ENCODE data around the gene SREBF1.

Gene SREBF1

DNA sequence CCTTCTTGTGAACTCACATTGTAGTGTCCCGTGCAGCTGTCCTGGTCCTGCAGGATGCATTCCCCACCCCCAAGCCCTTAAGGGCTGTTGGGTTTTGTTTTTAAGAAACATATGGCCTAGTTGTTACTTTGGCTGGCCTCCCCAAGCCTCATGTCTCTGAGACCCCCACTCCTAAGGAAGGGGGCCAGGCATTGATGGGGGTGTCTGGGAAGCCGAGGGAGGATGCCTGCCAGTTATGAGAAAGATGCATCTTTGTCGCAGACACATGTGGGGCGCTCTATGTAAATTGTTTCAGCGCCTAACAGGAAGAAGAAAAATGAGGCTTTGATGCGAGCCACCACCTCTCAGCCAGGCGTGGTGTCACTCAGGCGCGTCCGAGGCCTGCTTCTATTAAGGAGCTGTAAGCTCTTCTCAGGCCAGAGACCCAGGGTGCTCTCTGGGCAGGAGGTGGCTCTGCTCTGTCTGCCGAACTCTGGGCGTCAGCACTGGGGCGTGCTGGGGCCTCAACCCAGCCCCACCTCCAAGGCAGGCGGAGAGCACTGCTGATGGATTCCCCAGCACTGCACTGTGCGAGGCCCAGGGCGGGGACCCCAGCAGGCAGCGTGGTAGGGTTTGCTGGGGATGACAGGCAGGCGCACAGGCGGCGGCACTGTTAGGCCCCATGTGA is 70.6 kb downstream of the SREBF1 start:
- Mint-ChIP-seq H3K4me1 (peaks cover 45% of the 10 kb centered on the region), H3K36me3 (no peaks in the 10 kb centered on the region), H3K27me3 (no peaks in the 10 kb centered on the region), H3K27ac (no peak overlapping the region), H3K9me3 (no peaks in the 10 kb centered on the region), H3K4me3 (no peak overlapping the region)

DNA sequence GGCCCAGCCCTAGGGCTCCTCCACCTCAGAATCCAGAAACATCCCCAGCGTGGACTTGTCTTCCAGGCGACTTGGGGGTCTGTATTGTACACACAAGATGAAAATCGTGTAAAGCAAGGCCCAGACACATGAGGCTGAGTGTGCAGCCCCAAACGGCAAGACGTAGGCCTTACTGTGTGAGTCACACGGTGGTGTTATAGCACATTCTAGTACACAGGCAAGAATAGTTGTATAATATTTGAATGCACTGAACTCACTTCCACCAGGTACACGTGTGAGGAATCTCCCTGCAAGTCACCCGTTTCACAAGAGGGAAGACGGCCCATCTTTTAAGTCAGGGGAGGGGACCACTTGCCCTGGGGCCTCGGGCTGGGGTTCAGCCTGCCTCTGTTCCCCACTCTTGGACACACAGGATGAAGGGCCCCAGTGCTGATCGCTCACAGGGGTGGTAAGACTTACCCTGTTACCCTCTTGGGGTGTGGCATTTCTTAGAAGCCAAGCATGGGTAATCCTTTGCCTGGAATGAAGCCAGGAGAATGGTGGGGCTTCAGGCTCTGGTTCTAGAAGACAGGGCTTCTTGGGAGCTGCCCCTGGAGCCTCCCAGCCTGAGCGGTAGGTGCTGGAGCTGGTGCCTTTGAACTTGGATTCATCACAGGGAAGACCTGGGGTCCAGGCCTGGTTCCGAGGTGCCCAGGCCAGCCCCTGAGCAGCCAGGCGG is 71.3 kb downstream of the SREBF1 start:
- Mint-ChIP-seq H3K27me3 (no peaks in the 10 kb centered on the region), H3K36me3 (no peaks in the 10 kb centered on the region), H3K27ac (no peak overlapping the region), H3K4me1 (peaks cover 45% of the 10 kb centered on the region), H3K4me3 (no peak overlapping the region), H3K9me3 (no peaks in the 10 kb centered on the region)

DNA sequence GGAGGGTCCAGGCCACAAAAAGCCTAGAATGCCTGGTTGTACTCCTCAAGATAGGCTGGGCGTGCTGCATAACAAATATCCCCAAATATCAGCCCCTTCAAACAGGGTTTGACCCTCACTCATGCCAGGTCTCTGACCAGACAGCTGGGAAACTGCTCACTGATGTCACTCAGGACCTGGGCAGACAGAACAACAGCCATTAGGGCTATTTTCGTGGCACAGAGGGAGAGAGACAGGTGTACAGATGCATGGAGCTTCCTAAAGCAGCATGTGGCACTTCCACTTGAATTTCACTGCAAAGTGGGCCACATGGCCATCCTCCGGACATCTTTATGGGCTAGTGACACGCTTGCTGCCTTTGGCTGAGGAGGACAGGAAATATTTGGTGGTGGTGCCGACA is 73.1 kb downstream of the SREBF1 start:
- no peaks in the 10 kb centered on the region for H3K36me3 Mint-ChIP-seq
- H3K4me3 Mint-ChIP-seq = no peak overlapping the region
- peaks cover 42% of the 10 kb centered on the region for H3K4me1 Mint-ChIP-seq
- H3K27ac Mint-ChIP-seq = peak overlapping the region; percentile 59
- no peaks in the 10 kb centered on the region for H3K27me3 Mint-ChIP-seq
- H3K9me3 Mint-ChIP-seq = no peaks in the 10 kb centered on the region

DNA sequence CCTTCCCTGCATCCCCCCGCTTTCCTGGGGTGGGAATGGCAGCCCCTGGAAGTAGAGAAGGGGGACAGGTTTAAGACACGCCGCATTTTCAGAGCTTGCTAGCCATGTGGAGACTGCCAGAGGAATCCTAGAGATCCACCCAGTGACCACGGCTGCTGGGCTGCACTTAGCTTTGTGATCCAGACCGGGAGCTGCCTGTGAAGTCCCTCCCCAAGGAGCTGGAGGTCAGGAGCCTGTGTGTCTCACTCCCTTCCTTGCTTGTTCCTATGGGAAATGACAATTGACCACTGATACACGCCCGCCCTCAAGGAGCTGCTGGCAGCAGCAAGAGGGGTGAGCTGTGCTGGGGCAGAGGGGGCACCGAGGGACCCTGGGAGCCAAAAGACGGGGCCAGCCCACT is 73.7 kb downstream of the SREBF1 start:
- Mint-ChIP-seq H3K27ac (no peak overlapping the region), H3K4me3 (no peak overlapping the region), H3K9me3 (no peaks in the 10 kb centered on the region), H3K4me1 (peaks cover 42% of the 10 kb centered on the region), H3K27me3 (no peaks in the 10 kb centered on the region), H3K36me3 (no peaks in the 10 kb centered on the region)

DNA sequence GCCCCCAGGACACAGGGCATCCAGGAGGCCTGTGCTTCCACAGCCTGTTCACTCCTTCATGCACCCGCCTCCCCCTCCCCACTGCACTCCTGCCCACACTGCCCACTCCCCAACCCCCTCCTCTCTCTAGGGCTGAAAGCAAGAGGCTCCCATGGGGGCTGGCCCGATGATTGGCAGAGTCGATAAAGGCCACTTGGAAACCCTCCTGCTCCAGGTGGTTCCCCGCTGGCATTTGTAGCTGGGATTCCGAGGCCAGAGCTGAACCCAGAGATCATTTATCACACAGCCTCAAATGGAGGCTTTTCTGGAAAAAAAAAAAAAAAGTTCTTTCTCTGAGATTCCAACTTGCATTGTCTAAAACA is 74.1 kb downstream of the SREBF1 start:
- Mint-ChIP-seq H3K4me3 (no peak overlapping the region), H3K36me3 (no peaks in the 10 kb centered on the region), H3K27me3 (no peaks in the 10 kb centered on the region), H3K27ac (no peak overlapping the region), H3K9me3 (no peaks in the 10 kb centered on the region), H3K4me1 (peaks cover 46% of the 10 kb centered on the region)
